K562 (cell line): Measurements from ENCODE around the gene ALG8. TPM values are rescaled to one million over a fixed set of nuclear protein-coding genes. Genes with fewer than 3 reads are reported as not detected.
A peak's percentile ranks its signal among the peaks of the same experiment; 100 is the strongest.

Experiments
- ELF4 ChIP-seq: fragments of 450-650 bp; formaldehyde crosslinking; IDR thresholded peaks from 2 replicates; pipeline ENCODE4 v1.4.0; 2022; ENCODE audit warnings: missing genetic modification characterization
- FOXK1 ChIP-seq: sonication (generic); formaldehyde crosslinking; IDR thresholded peaks from 2 replicates; pipeline ENCODE4 v1.8.0; 2022; ENCODE audit warnings: missing genetic modification reagents, mild to moderate bottlenecking, borderline replicate concordance
- MEF2A ChIP-seq: IDR thresholded peaks from 2 replicates; pipeline ENCODE4 v1.6.1; 2011; ENCODE audit warnings: low read depth, mild to moderate bottlenecking, low read length, moderate library complexity; ENCODE audit not compliant: control insufficient read depth
- MTA2 ChIP-seq: fragments of 450-650 bp; IDR thresholded peaks from 2 replicates; pipeline ENCODE4 v1.6.1; 2016; ENCODE audit warnings: low read depth
- NEUROD1 ChIP-seq: fragments of 150-350 bp; IDR thresholded peaks from 2 replicates; pipeline ENCODE4 v1.6.1; 2014; ENCODE audit warnings: borderline replicate concordance, low read length, low read depth; ENCODE audit not compliant: partially characterized antibody
- NR2C2 ChIP-seq, 2 experiments: fragments of 200-800 bp in 1 of 2; sonication (Bioruptor generic) in 1 of 2; sonication (generic) in 1 of 2; formaldehyde crosslinking in 1 of 2; IDR thresholded peaks; 2 replicates each; pipeline versions ENCODE4 v1.6.1 to v1.8.0; 2016 to 2022; ENCODE audit warnings: mild to moderate bottlenecking in 1 of 2, missing compliant biosample characterization in 1 of 2, missing genetic modification characterization in 1 of 2, missing genetic modification reagents in 1 of 2
- SMAD1 ChIP-seq: fragments of 150-350 bp; IDR thresholded peaks from 2 replicates; pipeline ENCODE4 v1.6.1; 2014; ENCODE audit warnings: low read length, low read depth; ENCODE audit not compliant: partially characterized antibody
- TFE3 ChIP-seq: fragments of 450-650 bp; formaldehyde crosslinking; IDR thresholded peaks from 2 replicates; pipeline ENCODE4 v1.4.0; 2020; ENCODE audit warnings: mild to moderate bottlenecking, mixed read lengths
- TOE1 ChIP-seq, 2 experiments: fragments of 450-650 bp in 1 of 2; sonication (generic) in 1 of 2; formaldehyde crosslinking in 1 of 2; IDR thresholded peaks; 2 replicates each; pipeline versions ENCODE4 v1.7.1 to v1.8.0; 2016 to 2022; ENCODE audit warnings: borderline replicate concordance in 2 of 2, mild to moderate bottlenecking in 2 of 2, antibody characterized with exemption in 1 of 2, inconsistent platforms in 1 of 2, low read depth in 1 of 2, missing genetic modification reagents in 1 of 2, moderate library complexity in 1 of 2
- ZBTB17 ChIP-seq: fragments of 450-650 bp; formaldehyde crosslinking; IDR thresholded peaks from 2 replicates; pipeline ENCODE4 v1.4.0; 2020; ENCODE audit warnings: mild to moderate bottlenecking
- ZNF165 ChIP-seq: fragments of 250-450 bp; sonication (Bioruptor Pico); IDR thresholded peaks from 2 replicates; pipeline ENCODE4 v1.4.0; 2020; ENCODE audit warnings: borderline replicate concordance
- ZNF583 ChIP-seq: fragments of 250-450 bp; sonication (Bioruptor Pico); IDR thresholded peaks from 2 replicates; pipeline ENCODE4 v1.4.0; 2020
- ZNF668 ChIP-seq: fragments of 250-450 bp; sonication (Bioruptor Pico); IDR thresholded peaks from 2 replicates; pipeline ENCODE4 v1.8.0; 2022; ENCODE audit warnings: mild to moderate bottlenecking, inconsistent platforms
- ZNF740 ChIP-seq, 3 experiments: fragments of 200-800 bp in 1 of 3; sonication (Bioruptor generic) in 1 of 3; sonication (generic) in 1 of 3; formaldehyde crosslinking in 1 of 3; IDR thresholded peaks; 2 replicates each; pipeline versions ENCODE4 v1.6.1 to v1.8.0; 2016 to 2022; ENCODE audit warnings: mild to moderate bottlenecking in 2 of 3, missing compliant biosample characterization in 2 of 3, missing genetic modification characterization in 2 of 3, missing genetic modification reagents in 1 of 3
- ZNF75A ChIP-seq: fragments of 450-650 bp; formaldehyde crosslinking; IDR thresholded peaks from 2 replicates; pipeline ENCODE4 v1.4.0; 2020; ENCODE audit warnings: mild to moderate bottlenecking
- polyA plus RNA-seq, 8 experiments: library from polyadenylated mRNA; depleted of rRNA in 4 of 8; stranded (reverse) in 5 of 8; unstranded in 3 of 8; fragments of >200 nt; fragmentation: Nextera tagmentation in 2 of 8; fragmentation: Illumina TruSeq in 1 of 8; extraction: Ambion mirVana in 2 of 8; extraction: Trizol in 1 of 8; gene quantifications; 2 replicates each; pipeline versions ENCODE4 v1.2.1 to v1.2.3, GENCODE V29; 2011 to 2014; ENCODE audit warnings: inconsistent platforms in 1 of 8, missing spikeins in 1 of 8
- total RNA-seq, 7 experiments: library from RNA; depleted of rRNA in 6 of 7; stranded (reverse); fragments of >200 nt in 6 of 7; fragmentation: Illumina TruSeq in 2 of 7; extraction: Trizol in 2 of 7; gene quantifications; 2 replicates each; pipeline versions ENCODE4 v1.2.1 to v1.2.3, GENCODE V29; 2011 to 2021; ENCODE audit warnings: low replicate concordance in 1 of 7
- TF ChIP-seq, protein P1 (sequence below): fragments of 250-450 bp; sonication (Bioruptor Pico); IDR thresholded peaks from 2 replicates; pipeline ENCODE4 v1.4.0; 2020

The ALG8 gene
- total and polyA plus RNA-seq, 9 of the 15 experiments (the other 6 are each of a cell fraction or from before 2014, with no cell fraction given), result 59.3 to 189 (median 106) TPM

- TF ChIP-seq TOE1 (IDR thresholded peaks at IDR 0.05; ENCODE audit: borderline replicate concordance) (peak; percentile 39; the same call in 1 of the 2 replicates), TOE1 (CRISPR knock-in tag; IDR thresholded peaks at IDR 0.05; ENCODE audit: borderline replicate concordance, low read depth) (no peak), NEUROD1 (peak; percentile 82), MTA2 (no peak), FOXK1 (CRISPR knock-in tag) (no peak), TFE3 (no peak), SMAD1 (no peak), ZNF75A (CRISPR knock-in tag) (no peak), ZBTB17 (0 out of 2 replicates have a peak, but pooled peaks have one; percentile 72), NR2C2 (CRISPR knock-in tag; IDR thresholded peaks at IDR 0.05) (peak; percentile 63; the same call in 1 of the 2 replicates), NR2C2 (tag; IDR thresholded peaks at IDR 0.05) (0 out of 2 replicates have a peak, but pooled peaks have one; percentile 27), ZNF165 (CRISPR knock-in tag) (no peak), MEF2A (peak; percentile 38; the same call in 1 of the 2 replicates), ZNF583 (CRISPR knock-in tag) (0 out of 2 replicates have a peak, but pooled peaks have one; percentile 48), ZNF668 (CRISPR knock-in tag) (no peak), ZNF740 (CRISPR knock-in tag; IDR thresholded peaks at IDR 0.05) (no peak), ZNF740 (tag; IDR thresholded peaks at IDR 0.05) (no peak), ELF4 (CRISPR knock-in tag) (no peak)
- TF ChIP-seq, protein P1, sequence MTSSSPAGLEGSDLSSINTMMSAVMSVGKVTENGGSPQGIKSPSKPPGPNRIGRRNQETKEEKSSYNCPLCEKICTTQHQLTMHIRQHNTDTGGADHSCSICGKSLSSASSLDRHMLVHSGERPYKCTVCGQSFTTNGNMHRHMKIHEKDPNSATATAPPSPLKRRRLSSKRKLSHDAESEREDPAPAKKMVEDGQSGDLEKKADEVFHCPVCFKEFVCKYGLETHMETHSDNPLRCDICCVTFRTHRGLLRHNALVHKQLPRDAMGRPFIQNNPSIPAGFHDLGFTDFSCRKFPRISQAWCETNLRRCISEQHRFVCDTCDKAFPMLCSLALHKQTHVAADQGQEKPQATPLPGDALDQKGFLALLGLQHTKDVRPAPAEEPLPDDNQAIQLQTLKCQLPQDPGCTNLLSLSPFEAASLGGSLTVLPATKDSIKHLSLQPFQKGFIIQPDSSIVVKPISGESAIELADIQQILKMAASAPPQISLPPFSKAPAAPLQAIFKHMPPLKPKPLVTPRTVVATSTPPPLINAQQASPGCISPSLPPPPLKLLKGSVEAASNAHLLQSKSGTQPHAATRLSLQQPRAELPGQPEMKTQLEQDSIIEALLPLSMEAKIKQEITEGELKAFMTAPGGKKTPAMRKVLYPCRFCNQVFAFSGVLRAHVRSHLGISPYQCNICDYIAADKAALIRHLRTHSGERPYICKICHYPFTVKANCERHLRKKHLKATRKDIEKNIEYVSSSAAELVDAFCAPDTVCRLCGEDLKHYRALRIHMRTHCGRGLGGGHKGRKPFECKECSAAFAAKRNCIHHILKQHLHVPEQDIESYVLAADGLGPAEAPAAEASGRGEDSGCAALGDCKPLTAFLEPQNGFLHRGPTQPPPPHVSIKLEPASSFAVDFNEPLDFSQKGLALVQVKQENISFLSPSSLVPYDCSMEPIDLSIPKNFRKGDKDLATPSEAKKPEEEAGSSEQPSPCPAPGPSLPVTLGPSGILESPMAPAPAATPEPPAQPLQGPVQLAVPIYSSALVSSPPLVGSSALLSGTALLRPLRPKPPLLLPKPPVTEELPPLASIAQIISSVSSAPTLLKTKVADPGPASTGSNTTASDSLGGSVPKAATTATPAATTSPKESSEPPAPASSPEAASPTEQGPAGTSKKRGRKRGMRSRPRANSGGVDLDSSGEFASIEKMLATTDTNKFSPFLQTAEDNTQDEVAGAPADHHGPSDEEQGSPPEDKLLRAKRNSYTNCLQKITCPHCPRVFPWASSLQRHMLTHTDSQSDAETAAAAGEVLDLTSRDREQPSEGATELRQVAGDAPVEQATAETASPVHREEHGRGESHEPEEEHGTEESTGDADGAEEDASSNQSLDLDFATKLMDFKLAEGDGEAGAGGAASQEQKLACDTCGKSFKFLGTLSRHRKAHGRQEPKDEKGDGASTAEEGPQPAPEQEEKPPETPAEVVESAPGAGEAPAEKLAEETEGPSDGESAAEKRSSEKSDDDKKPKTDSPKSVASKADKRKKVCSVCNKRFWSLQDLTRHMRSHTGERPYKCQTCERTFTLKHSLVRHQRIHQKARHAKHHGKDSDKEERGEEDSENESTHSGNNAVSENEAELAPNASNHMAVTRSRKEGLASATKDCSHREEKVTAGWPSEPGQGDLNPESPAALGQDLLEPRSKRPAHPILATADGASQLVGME (CRISPR knock-in tag), result no peak
Measured at GRCh38 chr11:78079232-78080083, 60.0 kb downstream of the ALG8 start, which contains the start of gene NDUFC2 (continued).
